Mesendoderm (in vitro differentiated cells): ENCODE results near the gene BMS1. TPM values are rescaled to one million over a fixed set of nuclear protein-coding genes. Genes with fewer than 3 reads are reported as not detected.
"Not testable (repeated sequence)": the region's sequence is repeated elsewhere in the genome, so short reads cannot be mapped to it uniquely, and the experiment has no call there.

ENCODE experiments used
- DNase-seq: peaks from one replicate; pipeline ENCODE4 v3.0.0; 2013
- H2AK5ac ChIP-seq: 2 replicates; pipeline ENCODE4 v1.6.1; 2013; ENCODE audit warnings: low read length, inconsistent platforms
- H2BK120ac ChIP-seq: 2 replicates; pipeline ENCODE4 v1.6.1; 2013; ENCODE audit warnings: low read depth, mild to moderate bottlenecking, low read length, moderate library complexity, mixed read lengths
- H2BK15ac ChIP-seq: replicated peaks from 2 replicates; pipeline ENCODE4 v1.6.1; 2013; ENCODE audit warnings: low read depth, mild to moderate bottlenecking, moderate library complexity
- H2BK5ac ChIP-seq: 2 replicates; pipeline ENCODE4 v1.6.1; 2013; ENCODE audit warnings: low read length, inconsistent platforms
- H3K18ac ChIP-seq: 2 replicates; pipeline ENCODE4 v1.6.1; 2013; ENCODE audit warnings: mild to moderate bottlenecking, low read length, mixed read lengths
- H3K23ac ChIP-seq: one replicate; pipeline ENCODE4 v1.6.1; 2013; ENCODE audit warnings: low read length
- H3K27ac ChIP-seq: 2 replicates; pipeline ENCODE4 v1.5.1; 2013; ENCODE audit warnings: low read depth, mild to moderate bottlenecking, inconsistent platforms, low read length, moderate library complexity
- H3K27me3 ChIP-seq: 2 replicates; pipeline ENCODE4 v1.6.1; 2013; ENCODE audit warnings: low read length, control low read depth, mild to moderate bottlenecking, inconsistent platforms; ENCODE audit not compliant: insufficient read depth, poor library complexity
- H3K36me3 ChIP-seq: 2 replicates; pipeline ENCODE4 v1.6.1; 2013; ENCODE audit warnings: low read length, inconsistent platforms; ENCODE audit not compliant: control insufficient read depth, insufficient read depth
- H3K4ac ChIP-seq: one replicate; pipeline ENCODE4 v1.6.1; 2013; ENCODE audit warnings: low read depth, mild to moderate bottlenecking, low read length, moderate library complexity
- H3K4me1 ChIP-seq: 2 replicates; pipeline ENCODE4 v1.6.1; 2013; ENCODE audit warnings: low read depth, low read length, inconsistent platforms; ENCODE audit not compliant: control insufficient read depth
- H3K4me2 ChIP-seq: 2 replicates; pipeline ENCODE4 v1.6.1; 2013; ENCODE audit warnings: low read length
- H3K4me3 ChIP-seq: 2 replicates; pipeline ENCODE4 v1.5.1; 2013; ENCODE audit warnings: mild to moderate bottlenecking, low read length
- H3K56ac ChIP-seq: one replicate; pipeline ENCODE4 v1.6.1; 2013; ENCODE audit warnings: low read length
- H3K79me1 ChIP-seq: 2 replicates; pipeline ENCODE4 v1.6.1; 2013; ENCODE audit warnings: low read length, inconsistent platforms
- H3K79me2 ChIP-seq: 2 replicates; pipeline ENCODE4 v1.6.1; 2013; ENCODE audit warnings: mild to moderate bottlenecking, low read length; ENCODE audit not compliant: control insufficient read depth, insufficient read depth
- H3K9ac ChIP-seq: 2 replicates; pipeline ENCODE4 v1.6.1; 2013; ENCODE audit warnings: low read length, inconsistent platforms
- H4K5ac ChIP-seq: one replicate; pipeline ENCODE4 v1.6.1; 2013; ENCODE audit warnings: low read length
- H4K8ac ChIP-seq: one replicate; pipeline ENCODE4 v1.6.1; 2013; ENCODE audit warnings: low read depth, mild to moderate bottlenecking, control low read depth, low read length, moderate library complexity
- WGBS: extraction: QIAGEN DNeasy Blood & Tissue Kit; methylation state at CpG from one replicate; pipeline ENCODE4 v1.1.7; 2013; ENCODE audit warnings: low lambda C conversion rate, missing lambda C conversion rate; ENCODE audit not compliant: insufficient coverage; ENCODE audit errors: extremely low coverage; 5-methylcytosine and 5-hydroxymethylcytosine counted together
- polyA plus RNA-seq, 2 experiments: library from polyadenylated mRNA; stranded (reverse); fragments of 200-250 nt; gene quantifications; one replicate each; pipeline ENCODE4 v1.2.3, GENCODE V29; 2013

Gene BMS1
- polyA plus RNA-seq (2013, experiment 1 of 2): 32.4 TPM
- 32.6 TPM for polyA plus RNA-seq (2013, experiment 2 of 2)

- peaks cover 6% of the 10 kb centered on the region for H3K36me3 ChIP-seq
- H3K56ac ChIP-seq: peak within 1 kb of the TSS; percentile 89
- DNase-seq: peak; percentile 98
- H3K9ac ChIP-seq: peak within 1 kb of the TSS; percentile 93
- no peaks in the 10 kb centered on the region for H3K27me3 ChIP-seq
- H3K4me3 ChIP-seq: peak within 1 kb of the TSS; percentile 96
- H3K79me1 ChIP-seq: peaks cover 4% of the 10 kb centered on the region
- H2BK5ac ChIP-seq: peak within 1 kb of the TSS; percentile 8
- peaks cover 3% of the 10 kb centered on the region for H3K4me1 ChIP-seq
- peak within 1 kb of the TSS; percentile 44 for H3K18ac ChIP-seq
- peak within 1 kb of the TSS; percentile 82 for H3K4ac ChIP-seq
- no CpG with 5 or more reads among the region's 60 CpGs for WGBS
- H3K23ac ChIP-seq: peak within 1 kb of the TSS; percentile 66
- peaks cover 6% of the 10 kb centered on the region for H3K79me2 ChIP-seq
- H3K4me2 ChIP-seq: peak within 1 kb of the TSS; percentile 96
- peak within 1 kb of the TSS; percentile 81 for H3K27ac ChIP-seq
- peak within 1 kb of the TSS; percentile 56 for H4K5ac ChIP-seq
- H4K8ac ChIP-seq: no peak within 1 kb of the TSS
- H2AK5ac ChIP-seq: peak within 1 kb of the TSS; percentile 91
- H2BK120ac ChIP-seq: no peak within 1 kb of the TSS
- H2BK15ac ChIP-seq: no peak within 1 kb of the TSS
These were observed at the start of gene BMS1 for GRCh38 chr10:42782446-42783180. BMS1 (plus strand) TSS chr10:42782795; CDS start chr10:42784395, 1,600 bp downstream.

GRCh38 chr10:42734536-42734935 is 48.1 kb upstream of the BMS1 start:
- no peak overlapping the region for H3K56ac ChIP-seq
- no peak overlapping the region for H2BK5ac ChIP-seq
- no peak overlapping the region for H3K4me2 ChIP-seq

GRCh38 chr10:42738679-42739078 is 43.9 kb upstream of the BMS1 start:
- no peak for DNase-seq
- H3K56ac ChIP-seq: no peak overlapping the region
- no peaks in the 10 kb centered on the region for H3K36me3 ChIP-seq
- H3K79me1 ChIP-seq: no peaks in the 10 kb centered on the region
- H3K4me1 ChIP-seq: no peaks in the 10 kb centered on the region
- no peak overlapping the region for H4K8ac ChIP-seq
- no peak overlapping the region for H3K27ac ChIP-seq
- no peak overlapping the region for H4K5ac ChIP-seq
- no peak overlapping the region for H2AK5ac ChIP-seq
- no peak overlapping the region for H2BK120ac ChIP-seq
- H2BK5ac ChIP-seq: no peak overlapping the region
- H3K9ac ChIP-seq: no peak overlapping the region
- H3K4ac ChIP-seq: no peak overlapping the region
- no peaks in the 10 kb centered on the region for H3K27me3 ChIP-seq
- no peak overlapping the region for H3K4me3 ChIP-seq
- H3K79me2 ChIP-seq: no peaks in the 10 kb centered on the region
- H3K18ac ChIP-seq: no peak overlapping the region
- no peak overlapping the region for H3K23ac ChIP-seq
- no peak overlapping the region for H3K4me2 ChIP-seq
- no peak overlapping the region for H2BK15ac ChIP-seq
- WGBS: no CpG with 5 or more reads among the region's 3 CpGs

More at GRCh38 chr10:42734536-42734935, 48.1 kb upstream of the BMS1 start:
- Histone ChIP-seq H3K23ac (no peak overlapping the region), H3K79me1 (no peaks in the 10 kb centered on the region), H3K18ac (no peak overlapping the region), H4K5ac (no peak overlapping the region), H3K27ac (no peak overlapping the region), H3K4ac (no peak overlapping the region), H3K79me2 (no peaks in the 10 kb centered on the region), H4K8ac (no peak overlapping the region), H2AK5ac (no peak overlapping the region), H3K9ac (no peak overlapping the region), H3K4me1 (no peaks in the 10 kb centered on the region), H3K4me3 (no peak overlapping the region), H3K27me3 (no peaks in the 10 kb centered on the region), H2BK120ac (no peak overlapping the region), H3K36me3 (no peaks in the 10 kb centered on the region), H2BK15ac (no peak overlapping the region)
- no peak for DNase-seq
- WGBS: no CpG with 5 or more reads among the region's 1 CpG

- H4K5ac ChIP-seq, H3K4me1 ChIP-seq, H3K36me3 ChIP-seq, H3K79me1 ChIP-seq, H3K4me3 ChIP-seq, H4K8ac ChIP-seq, H2BK120ac ChIP-seq, H3K4me2 ChIP-seq, DNase-seq, H3K4ac ChIP-seq, H3K56ac ChIP-seq, H3K23ac ChIP-seq, H3K9ac ChIP-seq, H2BK5ac ChIP-seq, H3K18ac ChIP-seq, H3K27me3 ChIP-seq, H3K27ac ChIP-seq, H2BK15ac ChIP-seq, H2AK5ac ChIP-seq, H3K79me2 ChIP-seq: not testable (repeated sequence)
- no CpG with 5 or more reads among the region's 7 CpGs for WGBS
These were observed 41.1 kb upstream of the BMS1 start for GRCh38 chr10:42741536-42741935.

GRCh38 chr10:42743697-42744096 is 38.9 kb upstream of the BMS1 start:
- no peak overlapping the region for H3K4ac ChIP-seq
- H3K79me1 ChIP-seq: no peaks in the 10 kb centered on the region
- no peak overlapping the region for H3K56ac ChIP-seq
- no peak overlapping the region for H3K23ac ChIP-seq
- no peak overlapping the region for H4K5ac ChIP-seq
- H4K8ac ChIP-seq: no peak overlapping the region
- no peak overlapping the region for H2BK15ac ChIP-seq
- H3K36me3 ChIP-seq: no peaks in the 10 kb centered on the region
- H2BK5ac ChIP-seq: no peak overlapping the region
- no peak overlapping the region for H2AK5ac ChIP-seq
- no peak for DNase-seq
- H2BK120ac ChIP-seq: no peak overlapping the region
- no peak overlapping the region for H3K9ac ChIP-seq
- no peak overlapping the region for H3K18ac ChIP-seq
- H3K27ac ChIP-seq: no peak overlapping the region
- H3K79me2 ChIP-seq: no peaks in the 10 kb centered on the region
- no peak overlapping the region for H3K4me2 ChIP-seq
- no peaks in the 10 kb centered on the region for H3K27me3 ChIP-seq
- H3K4me3 ChIP-seq: no peak overlapping the region
- WGBS: no CpG with 5 or more reads among the region's 3 CpGs
- H3K4me1 ChIP-seq: no peaks in the 10 kb centered on the region
